ENCODE measurements around the gene ACADSB. TPM values are rescaled to one million over a fixed set of nuclear protein-coding genes. Genes with fewer than 3 reads are reported as not detected.
A peak's percentile ranks its signal among the peaks of the same experiment; 100 is the strongest.

Gene ACADSB
- total and polyA plus RNA-seq, 10 of the 15 experiments (the other 5 are each of a cell fraction or from before 2014, with no cell fraction given), result 10.8 to 24.0 (median 15.0) TPM

DNA sequence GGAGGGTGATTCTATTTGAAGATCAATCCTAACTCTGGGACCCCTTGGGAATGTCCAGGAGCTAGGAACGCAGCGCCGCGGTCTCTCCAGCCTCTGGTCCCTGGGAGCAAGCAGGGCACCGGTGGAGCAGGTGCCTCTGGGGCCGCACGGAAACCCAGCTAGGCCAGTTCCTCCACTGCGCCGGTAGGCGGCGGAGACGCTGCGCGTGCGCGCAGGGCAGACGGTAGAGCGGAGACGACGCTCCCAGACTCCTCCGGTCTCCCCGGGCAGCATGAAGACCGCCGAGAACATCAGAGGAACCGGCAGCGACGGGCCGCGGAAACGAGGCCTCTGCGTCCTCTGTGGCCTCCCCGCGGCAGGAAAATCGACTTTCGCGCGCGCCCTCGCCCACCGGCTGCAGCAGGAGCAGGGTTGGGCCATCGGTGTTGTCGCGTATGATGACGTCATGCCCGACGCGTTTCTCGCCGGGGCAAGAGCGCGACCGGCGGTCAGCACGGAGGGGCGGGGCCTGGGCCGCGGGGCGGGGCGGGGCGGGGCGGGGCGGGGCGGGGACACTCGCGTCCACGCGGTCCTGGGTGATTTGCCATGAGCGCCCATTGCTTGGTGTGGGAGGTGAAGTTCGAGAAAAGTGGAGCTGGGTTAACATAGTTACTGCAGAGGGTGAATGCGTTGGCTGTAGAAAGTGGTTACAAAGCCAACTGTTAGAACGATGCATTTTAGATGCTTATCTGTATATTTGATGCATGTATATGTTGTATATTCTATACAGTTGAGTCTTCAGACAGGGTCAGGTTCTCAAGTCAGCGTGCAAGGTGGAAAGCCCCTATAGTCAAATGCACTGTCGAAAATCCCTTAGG, 28.4 kb upstream of the ACADSB start, which contains the start of gene PSTK (continued):
- TF ChIP-seq MEF2A (IDR thresholded peaks at IDR 0.05; ENCODE audit: insufficient read depth, low read depth, low read length) (no peak), TCF3 (IDR thresholded peaks at IDR 0.05; ENCODE audit: borderline replicate concordance, insufficient read depth, low read depth, low read length) (peak; percentile 79; the same call in 1 of the 2 replicates), MYC (IDR thresholded peaks at IDR 0.05; ENCODE audit: insufficient read depth, insufficient read length, insufficient replicate concordance, low read length, severe bottlenecking) (no peak), EP300 (IDR thresholded peaks at IDR 0.05; ENCODE audit: borderline replicate concordance in 1 of 2, control insufficient read depth in 1 of 2, low read depth in 2 of 2, low read length in 2 of 2) (no peak), RBBP5 (conservative IDR thresholded peaks at IDR 0.05) (peak; percentile 86; the same call in 1 of the 2 replicates), PML (IDR thresholded peaks at IDR 0.05; ENCODE audit: low read length) (peak; percentile 67; the same call in 1 of the 2 replicates), POLR2AphosphoS5 (IDR thresholded peaks at IDR 0.05; ENCODE audit: low read length) (peak; percentile 86), MTA2 (IDR thresholded peaks at IDR 0.05; ENCODE audit: low read depth) (no peak), KAT2A (conservative IDR thresholded peaks at IDR 0.05; ENCODE audit: control insufficient read depth, low read depth, low read length) (no peak), NFIC (IDR thresholded peaks at IDR 0.05; ENCODE audit: low read depth, low read length) (no peak), BCL11A (IDR thresholded peaks at IDR 0.05; ENCODE audit: low read depth, low read length) (0 out of 2 replicates have a peak, but pooled peaks have one; percentile 25), SIX5 (IDR thresholded peaks at IDR 0.05; ENCODE audit: low read depth, low read length, severe bottlenecking) (no peak), ZNF274 (IDR thresholded peaks at IDR 0.05; ENCODE audit: insufficient read depth, insufficient read length) (no peak), CHD1 (IDR thresholded peaks at IDR 0.05; ENCODE audit: low read depth, low read length) (no peak), LARP7 (IDR thresholded peaks at IDR 0.05) (peak; percentile 89), PAX8 (IDR thresholded peaks at IDR 0.05) (no peak), STAT1 (conservative IDR thresholded peaks at IDR 0.05) (peak; percentile 77; the same call in 1 of the 2 replicates), MTA3 (IDR thresholded peaks at IDR 0.05; ENCODE audit: borderline replicate concordance, low read length) (no peak), SP1 (IDR thresholded peaks at IDR 0.05; ENCODE audit: low read depth, low read length) (peak; percentile 65), POLR2AphosphoS2 (IDR thresholded peaks at IDR 0.05; ENCODE audit: low read depth, low read length) (0 out of 2 replicates have a peak, but pooled peaks have one; percentile 56), PAX5 (IDR thresholded peaks at IDR 0.05; ENCODE audit: borderline replicate concordance, low read depth, low read length) (0 out of 2 replicates have a peak, but pooled peaks have one; percentile 5), STAT3 (IDR thresholded peaks at IDR 0.05; ENCODE audit: low read depth, low read length) (no peak)
- TF ChIP-seq, protein P1, sequence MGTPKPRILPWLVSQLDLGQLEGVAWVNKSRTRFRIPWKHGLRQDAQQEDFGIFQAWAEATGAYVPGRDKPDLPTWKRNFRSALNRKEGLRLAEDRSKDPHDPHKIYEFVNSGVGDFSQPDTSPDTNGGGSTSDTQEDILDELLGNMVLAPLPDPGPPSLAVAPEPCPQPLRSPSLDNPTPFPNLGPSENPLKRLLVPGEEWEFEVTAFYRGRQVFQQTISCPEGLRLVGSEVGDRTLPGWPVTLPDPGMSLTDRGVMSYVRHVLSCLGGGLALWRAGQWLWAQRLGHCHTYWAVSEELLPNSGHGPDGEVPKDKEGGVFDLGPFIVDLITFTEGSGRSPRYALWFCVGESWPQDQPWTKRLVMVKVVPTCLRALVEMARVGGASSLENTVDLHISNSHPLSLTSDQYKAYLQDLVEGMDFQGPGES (IDR thresholded peaks at IDR 0.05), result no peak
- TF ChIP-seq, protein P2, sequence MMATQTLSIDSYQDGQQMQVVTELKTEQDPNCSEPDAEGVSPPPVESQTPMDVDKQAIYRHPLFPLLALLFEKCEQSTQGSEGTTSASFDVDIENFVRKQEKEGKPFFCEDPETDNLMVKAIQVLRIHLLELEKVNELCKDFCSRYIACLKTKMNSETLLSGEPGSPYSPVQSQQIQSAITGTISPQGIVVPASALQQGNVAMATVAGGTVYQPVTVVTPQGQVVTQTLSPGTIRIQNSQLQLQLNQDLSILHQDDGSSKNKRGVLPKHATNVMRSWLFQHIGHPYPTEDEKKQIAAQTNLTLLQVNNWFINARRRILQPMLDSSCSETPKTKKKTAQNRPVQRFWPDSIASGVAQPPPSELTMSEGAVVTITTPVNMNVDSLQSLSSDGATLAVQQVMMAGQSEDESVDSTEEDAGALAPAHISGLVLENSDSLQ (IDR thresholded peaks at IDR 0.05), result no peak
- TF ChIP-seq, protein P3, sequence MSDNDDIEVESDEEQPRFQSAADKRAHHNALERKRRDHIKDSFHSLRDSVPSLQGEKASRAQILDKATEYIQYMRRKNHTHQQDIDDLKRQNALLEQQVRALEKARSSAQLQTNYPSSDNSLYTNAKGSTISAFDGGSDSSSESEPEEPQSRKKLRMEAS (IDR thresholded peaks at IDR 0.05; ENCODE audit: low read depth, low read length), result peak; percentile 39; the same call in 1 of the 2 replicates
- TF ChIP-seq, protein P4, sequence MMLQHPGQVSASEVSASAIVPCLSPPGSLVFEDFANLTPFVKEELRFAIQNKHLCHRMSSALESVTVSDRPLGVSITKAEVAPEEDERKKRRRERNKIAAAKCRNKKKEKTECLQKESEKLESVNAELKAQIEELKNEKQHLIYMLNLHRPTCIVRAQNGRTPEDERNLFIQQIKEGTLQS (IDR thresholded peaks at IDR 0.05; ENCODE audit: borderline replicate concordance, extremely low read depth, low read depth, low read length), result peak; percentile 44; the same call in 1 of the 2 replicates
